NT2/D1 (cell line): ENCODE measurements around the gene FAM124B.

Source experiments
- SUZ12 ChIP-seq: IDR thresholded peaks from 2 replicates; pipeline ENCODE4 v1.6.1; 2011; ENCODE audit not compliant: insufficient read length, insufficient read depth; ENCODE audit errors: extremely low read depth
- YY1 ChIP-seq: IDR thresholded peaks from 2 replicates; pipeline ENCODE4 v1.6.1; 2011; ENCODE audit not compliant: insufficient read length, insufficient read depth
- ZNF274 ChIP-seq: IDR thresholded peaks from 2 replicates; pipeline ENCODE4 v1.6.1; 2011; ENCODE audit warnings: mild to moderate bottlenecking, low read depth, low read length

DNA sequence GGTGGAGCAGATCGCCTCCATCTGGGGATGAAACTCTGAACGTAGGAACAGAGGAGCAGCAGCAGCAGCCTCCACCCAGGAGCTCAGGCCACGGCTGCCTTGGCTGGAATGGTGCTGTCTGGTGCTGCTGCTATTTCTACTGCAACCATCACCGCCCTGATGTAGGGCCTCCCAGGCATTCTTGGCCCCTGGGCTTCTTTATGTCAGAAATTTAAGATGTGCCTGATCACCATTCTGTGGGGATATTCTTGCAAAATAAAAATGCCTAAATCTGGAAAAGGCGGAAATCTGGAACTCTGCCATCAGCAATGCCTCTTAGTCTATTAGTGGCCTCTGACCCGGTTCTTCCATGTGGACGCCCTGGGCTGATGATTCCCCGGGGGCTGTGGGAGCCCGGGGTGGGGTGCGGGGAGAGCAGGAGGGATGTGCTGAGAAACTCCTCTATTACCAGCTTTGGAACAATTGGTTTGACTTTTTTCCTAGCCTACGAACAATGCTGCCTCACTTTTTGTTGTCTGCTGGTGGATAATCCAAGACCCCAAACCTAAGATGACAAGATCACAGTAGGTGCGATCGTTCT lies 47.2 kb downstream of the FAM124B start:
- TF ChIP-seq YY1, result no peak
- TF ChIP-seq ZNF274, result no peak
- TF ChIP-seq SUZ12, result no peak
